ENCODE data around the gene AUTS2.

The AUTS2 gene

DNA sequence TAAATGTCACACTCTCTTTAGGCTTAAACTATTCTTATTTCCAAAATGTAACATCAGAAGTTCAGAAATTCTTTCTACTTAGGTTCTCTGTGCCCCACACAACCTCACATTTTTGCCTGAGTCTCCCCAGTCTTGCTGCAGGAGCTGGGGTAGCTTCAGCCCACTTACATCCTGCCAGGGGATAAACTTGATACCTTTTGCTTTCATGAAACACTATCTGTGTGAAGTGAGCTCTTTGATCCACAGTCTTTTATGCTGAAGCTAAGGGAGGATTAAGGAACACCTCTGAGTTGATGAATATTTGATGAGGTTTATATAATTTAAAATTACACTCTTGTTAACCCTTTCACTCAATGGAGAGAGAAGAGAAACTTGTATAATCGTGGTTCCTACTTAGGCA, 341.0 kb downstream of the AUTS2 start:
- DNase-seq (ENCODE audit: low read depth in 2 of 2), result no peak

- DNase-seq (ENCODE audit: low read depth in 2 of 2), result no peak
Observed at GRCh38 chr7:69941077-69941651, 342.9 kb downstream of the AUTS2 start.

GRCh38 chr7:69942573-69942972, 344.3 kb downstream of the AUTS2 start:
- DNase-seq (ENCODE audit: low read depth in 2 of 2), result no peak

GRCh38 chr7:69946901-69947300, 348.6 kb downstream of the AUTS2 start:
- DNase-seq (ENCODE audit: low read depth in 2 of 2), result no peak

- DNase-seq (ENCODE audit: low read depth in 2 of 2), result no peak
Observed at GRCh38 chr7:69947998-69948397, 349.7 kb downstream of the AUTS2 start.

DNA sequence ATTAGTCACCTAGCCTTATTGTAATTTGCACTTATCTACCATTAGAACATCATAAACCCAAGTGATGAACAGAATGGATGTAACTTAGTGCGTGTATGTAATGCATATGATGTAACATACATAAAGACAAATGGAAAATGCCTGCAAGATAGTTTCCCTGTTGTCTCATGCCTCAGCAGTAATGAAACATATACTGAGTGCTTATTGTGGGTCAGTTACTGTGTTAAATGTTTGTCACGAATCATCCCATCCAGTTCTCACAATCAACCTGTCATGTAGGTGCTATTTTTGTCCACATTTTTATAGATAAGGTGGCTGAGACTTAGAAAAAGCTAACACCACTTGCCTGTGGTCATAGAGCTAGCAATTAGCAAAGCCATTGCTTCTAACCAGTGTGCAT, 350.8 kb downstream of the AUTS2 start:
- no peak for DNase-seq (ENCODE audit: low read depth in 2 of 2)

DNA sequence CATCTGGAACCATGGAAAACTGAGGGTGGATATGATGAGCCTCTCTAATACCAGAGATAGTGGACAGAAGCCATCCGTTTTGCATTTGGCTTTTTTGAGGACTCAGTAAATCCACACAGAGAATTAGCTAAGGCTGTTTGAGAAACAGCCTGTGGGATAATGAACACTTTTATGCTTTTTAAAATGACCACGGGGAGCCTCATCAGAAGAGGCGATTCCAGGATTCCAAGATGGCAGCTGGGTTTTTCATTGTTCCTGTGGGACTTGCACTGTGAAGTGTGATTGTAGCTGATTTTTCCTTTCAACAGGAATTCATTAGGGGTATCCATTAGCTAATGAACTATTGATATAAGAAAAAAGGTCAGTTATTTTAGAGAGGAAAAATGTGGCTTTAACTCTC, 353.2 kb downstream of the AUTS2 start:
- DNase-seq (ENCODE audit: low read depth in 2 of 2), result no peak

- no peak for DNase-seq (ENCODE audit: low read depth in 2 of 2)
Observed at GRCh38 chr7:69953136-69954067, 355.1 kb downstream of the AUTS2 start.

DNA sequence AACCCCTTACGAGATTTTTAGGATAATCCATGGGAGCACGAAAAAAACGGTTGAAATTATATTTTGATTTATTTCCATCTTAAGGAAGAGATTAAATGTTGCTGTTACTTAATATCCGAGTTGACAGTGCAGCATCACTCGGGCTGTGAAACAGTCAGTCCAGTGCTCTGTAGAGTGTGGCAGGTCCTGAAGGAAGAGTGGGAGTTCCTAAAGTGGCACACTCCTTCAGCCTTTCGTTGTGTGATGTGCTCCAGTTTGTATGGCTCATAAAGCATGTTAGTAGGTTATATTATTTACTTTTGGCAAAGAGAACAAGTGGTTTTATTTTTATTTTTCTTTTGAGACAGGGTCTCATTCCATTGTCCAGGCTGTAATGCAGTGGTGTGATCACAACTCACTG, 358.3 kb downstream of the AUTS2 start:
- no peak for DNase-seq (ENCODE audit: low read depth in 2 of 2)

GRCh38 chr7:69957661-69958060, 359.4 kb downstream of the AUTS2 start:
- no peak for DNase-seq (ENCODE audit: low read depth in 2 of 2)

GRCh38 chr7:69959789-69960499, 361.7 kb downstream of the AUTS2 start:
- no peak for DNase-seq (ENCODE audit: low read depth in 2 of 2)

GRCh38 chr7:69961436-69961835, 363.2 kb downstream of the AUTS2 start:
- DNase-seq (ENCODE audit: low read depth in 2 of 2), result no peak

- no peak for DNase-seq (ENCODE audit: low read depth in 2 of 2)
Observed at GRCh38 chr7:69962186-69963065, 364.2 kb downstream of the AUTS2 start.

DNA sequence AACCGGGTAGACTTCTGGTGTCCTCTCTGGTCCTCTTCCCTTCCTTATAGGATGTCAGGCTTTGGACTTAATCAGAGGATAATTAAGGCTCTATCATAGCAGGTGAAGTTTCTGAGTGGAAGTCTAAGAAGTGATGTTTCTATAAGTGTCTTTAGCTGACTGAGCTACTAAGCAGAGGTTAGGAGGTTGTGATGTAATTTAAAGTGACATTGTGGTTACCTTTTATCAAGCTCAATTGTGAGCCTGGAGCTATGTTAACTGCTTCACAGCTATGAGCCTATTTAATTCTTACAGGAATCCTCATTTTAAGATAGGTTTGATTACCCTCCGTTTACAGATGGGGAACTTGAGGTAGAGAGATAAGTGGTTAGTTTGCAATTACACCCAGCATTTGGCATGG, 365.1 kb downstream of the AUTS2 start:
- DNase-seq (ENCODE audit: low read depth in 2 of 2), result no peak

DNA sequence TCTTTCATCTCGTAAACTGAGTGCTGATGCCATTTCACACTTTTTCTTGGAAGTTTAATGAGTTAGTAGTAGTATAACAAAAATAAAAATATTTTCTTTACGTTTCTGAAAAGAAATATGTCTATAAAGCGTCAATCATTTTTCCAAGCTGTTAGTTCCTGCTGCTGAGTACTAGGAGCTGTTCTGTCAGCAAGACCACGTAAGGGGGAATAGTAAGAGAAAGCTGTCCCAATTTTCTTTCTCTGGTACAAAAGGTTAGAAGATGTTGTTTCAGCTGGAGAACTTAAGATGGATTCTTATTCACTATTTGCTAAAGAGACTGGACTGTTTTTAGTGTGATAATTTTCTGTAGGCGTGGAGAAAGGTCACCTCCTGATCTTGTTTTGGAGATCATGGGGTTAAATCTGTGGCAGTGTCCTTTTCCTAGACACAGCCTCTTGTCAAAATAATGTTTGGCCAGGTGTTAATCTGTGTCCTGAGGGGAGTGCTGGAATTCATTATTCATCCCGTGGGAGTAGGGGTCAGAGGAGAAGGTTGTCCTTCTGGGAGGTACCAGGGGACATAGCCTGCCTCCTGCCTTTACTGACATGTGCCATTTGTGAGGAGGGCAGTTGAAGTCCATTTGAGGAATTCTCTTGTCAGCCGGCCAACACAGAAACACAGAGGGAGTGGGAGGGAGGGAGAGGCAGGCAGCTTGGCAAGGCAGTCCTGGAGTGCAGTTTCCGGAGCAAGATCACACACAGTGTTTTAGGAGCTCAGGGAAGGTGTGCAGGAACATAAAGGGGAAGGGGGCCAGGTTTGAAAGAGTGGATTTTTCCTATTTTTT, 368.7 kb downstream of the AUTS2 start:
- DNase-seq (ENCODE audit: low read depth in 2 of 2), result no peak

- DNase-seq (ENCODE audit: low read depth in 2 of 2), result no peak
Observed at GRCh38 chr7:69967689-69968450, 369.6 kb downstream of the AUTS2 start.

GRCh38 chr7:69968969-69969556, 370.8 kb downstream of the AUTS2 start:
- DNase-seq (ENCODE audit: low read depth in 2 of 2), result no peak

- no peak for DNase-seq (ENCODE audit: low read depth in 2 of 2)
Observed at GRCh38 chr7:69981646-69982045, 383.4 kb downstream of the AUTS2 start.

- no peak for DNase-seq (ENCODE audit: low read depth in 2 of 2)
Observed at GRCh38 chr7:69982197-69982596, 383.9 kb downstream of the AUTS2 start.

- DNase-seq (ENCODE audit: low read depth in 2 of 2), result no peak
Observed at GRCh38 chr7:69989551-69989950, 391.3 kb downstream of the AUTS2 start.
